Stimulated activated CD4-positive, alpha-beta T cell treated with anti-CD3 and anti-CD28 coated beads, TNF-alpha, amount 100 ng/mL, for 24 hours (primary cell): ENCODE data around the gene LMO7.

Experiments used
- DNase-seq, 3 experiments: peaks; one replicate each; pipeline ENCODE4 v3.0.0-alpha.2; 2020; ENCODE audit warnings: low read depth in 3 of 3

The LMO7 gene

GRCh38 chr13:75843074-75843473 lies 206.9 kb downstream of the LMO7 start:
- no peak for DNase-seq

DNA sequence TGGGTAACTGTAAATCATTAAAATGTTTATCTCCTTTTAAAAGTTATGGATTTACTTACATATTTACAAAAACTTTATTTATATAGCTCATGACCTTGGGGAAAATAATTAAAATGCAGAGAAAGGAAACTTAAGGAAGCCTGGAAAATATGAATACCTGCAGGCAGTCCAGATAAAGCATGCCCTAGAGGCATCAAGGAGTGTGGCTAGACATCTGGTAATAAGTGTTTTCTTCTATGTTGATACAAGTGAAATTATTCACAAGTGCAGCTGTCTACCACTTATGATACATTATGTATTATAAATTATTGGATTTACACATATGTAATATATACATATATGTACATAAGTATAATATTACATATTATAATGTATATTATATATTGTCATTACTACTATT lies 207.9 kb downstream of the LMO7 start:
- no peak for DNase-seq

- no peak for DNase-seq
Observed at GRCh38 chr13:75847588-75847987, 211.5 kb downstream of the LMO7 start.

GRCh38 chr13:75850916-75851315 lies 214.8 kb downstream of the LMO7 start:
- no peak for DNase-seq

GRCh38 chr13:75855216-75855615 lies 219.1 kb downstream of the LMO7 start:
- DNase-seq, result no peak

DNA sequence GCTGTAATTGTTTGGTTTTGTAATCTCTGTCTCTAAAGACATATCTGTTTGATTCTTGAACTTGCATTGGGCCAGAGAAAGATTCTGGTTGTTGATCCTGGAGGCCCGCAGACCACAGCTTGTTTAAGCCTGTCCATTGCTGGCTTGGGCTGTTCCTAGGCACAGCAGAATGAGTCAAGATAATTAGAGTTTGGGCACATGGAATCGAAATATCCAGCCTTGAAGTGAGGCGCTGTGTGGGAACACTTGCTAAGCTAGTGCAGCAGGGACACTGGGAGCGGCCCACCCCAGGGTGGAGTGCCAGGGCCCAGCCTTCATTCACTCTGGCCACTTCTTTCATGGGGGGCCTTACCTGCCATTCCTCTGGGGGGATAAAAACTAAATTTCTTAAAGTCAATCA lies 219.7 kb downstream of the LMO7 start:
- no peak for DNase-seq

DNA sequence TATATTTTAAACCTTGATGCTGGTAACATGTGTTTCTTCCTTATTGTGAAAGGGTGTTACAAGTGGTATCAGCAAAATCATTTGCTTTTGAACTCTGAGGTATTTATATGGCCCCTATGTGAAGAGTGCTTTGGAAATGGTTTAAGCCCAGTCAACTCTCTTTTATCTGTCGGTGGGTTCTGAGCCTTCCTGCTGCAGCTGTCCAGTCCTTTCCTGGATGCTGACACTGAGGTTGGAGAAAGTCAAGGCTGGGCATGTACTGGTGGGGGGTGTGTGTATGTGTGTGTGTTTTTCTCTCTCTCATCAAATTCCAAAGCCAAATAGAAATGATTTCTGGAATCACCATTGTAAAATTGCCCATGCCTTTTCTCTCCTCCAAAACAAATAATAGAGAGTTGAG lies 221.2 kb downstream of the LMO7 start:
- no peak for DNase-seq

DNA sequence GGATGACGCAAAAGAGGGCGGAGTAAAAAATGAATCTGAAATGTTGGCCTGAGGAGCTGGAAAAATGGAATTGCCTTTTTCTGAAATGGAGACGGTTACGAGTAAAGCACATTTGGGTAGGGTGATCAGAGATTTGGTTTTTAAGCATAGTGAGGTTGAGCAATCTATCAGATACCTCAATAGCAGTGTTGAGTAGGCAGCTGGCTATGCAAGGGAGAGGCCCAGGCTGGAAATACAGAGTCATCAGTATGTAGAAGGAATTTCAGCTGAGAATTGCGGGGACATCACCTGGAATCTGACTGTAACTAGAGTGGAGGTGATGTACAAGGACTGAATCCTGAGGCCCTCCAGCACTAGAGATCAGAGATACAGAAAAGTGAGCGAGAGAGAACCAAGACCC lies 224.8 kb downstream of the LMO7 start:
- DNase-seq, result no peak

DNA sequence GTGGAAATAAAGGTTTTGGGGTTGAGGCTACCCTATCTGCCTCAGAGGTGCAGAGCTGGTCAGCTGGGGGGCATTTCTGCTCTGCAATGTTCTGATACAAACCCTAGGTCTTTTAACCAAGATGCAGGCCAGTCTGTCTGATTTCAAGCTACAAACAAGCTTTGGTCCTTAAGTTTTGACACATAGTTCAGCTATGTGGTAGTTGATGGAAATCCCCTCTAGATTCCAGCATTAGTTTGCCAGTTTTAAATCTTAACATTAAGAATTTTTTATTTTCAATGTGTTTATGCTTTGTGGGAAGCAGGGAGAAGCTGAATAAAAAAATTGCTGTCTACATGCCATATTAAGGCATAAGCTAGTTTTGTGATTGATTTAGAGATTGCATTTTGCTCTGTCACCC lies 225.7 kb downstream of the LMO7 start:
- DNase-seq, result no peak

DNA sequence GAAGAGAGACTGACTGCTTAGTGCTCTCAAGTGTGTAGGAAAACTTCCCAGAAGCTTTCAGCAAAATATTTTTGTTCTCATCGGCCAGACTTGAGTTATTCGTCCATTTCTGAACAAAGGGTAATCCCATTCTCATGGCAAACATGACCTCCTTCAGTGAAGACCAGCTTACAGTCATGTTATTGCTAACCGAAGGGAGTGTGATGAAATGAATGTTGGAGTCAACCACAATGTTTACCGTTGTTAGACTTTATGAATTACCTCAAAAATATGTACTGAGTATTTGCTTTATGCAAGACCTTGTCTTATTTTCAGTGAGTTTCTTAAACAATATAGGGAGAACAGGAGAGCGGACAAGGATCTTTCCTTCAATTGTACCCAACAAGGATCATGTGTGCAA lies 228.6 kb downstream of the LMO7 start:
- no peak for DNase-seq

DNA sequence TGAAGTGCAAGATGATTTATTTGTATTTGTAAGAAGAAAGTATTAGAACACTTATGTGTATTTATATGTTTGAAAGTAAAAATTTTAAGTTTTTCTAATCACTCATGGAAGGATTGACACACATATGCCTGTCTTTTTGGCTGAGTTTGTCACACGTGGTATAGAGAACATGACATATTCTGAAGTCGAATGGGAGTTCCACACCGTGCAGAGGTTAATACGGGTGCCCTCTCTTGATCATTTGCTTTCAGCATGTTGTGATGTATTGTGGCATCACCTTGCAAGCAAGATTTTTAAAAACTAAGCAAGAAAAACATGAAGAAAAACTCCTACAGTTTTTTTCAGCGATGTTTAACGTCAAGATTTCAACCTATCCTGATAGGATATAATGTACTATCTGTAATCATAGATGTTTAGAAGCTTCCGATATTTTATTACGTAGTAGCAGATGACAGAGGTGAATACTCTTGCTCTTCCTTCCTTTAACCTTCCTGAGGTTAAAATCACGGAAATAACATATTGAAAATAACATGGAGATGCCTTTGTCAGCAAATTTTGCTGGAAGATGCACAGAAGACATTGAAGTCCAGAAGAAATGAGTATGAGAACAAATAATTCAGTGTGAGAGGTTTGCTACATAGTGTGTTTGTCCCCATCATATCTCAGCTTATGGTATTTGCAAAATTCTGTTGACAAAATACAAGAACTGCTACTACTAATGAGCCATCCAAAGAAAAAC lies 231.4 kb downstream of the LMO7 start:
- no peak for DNase-seq

DNA sequence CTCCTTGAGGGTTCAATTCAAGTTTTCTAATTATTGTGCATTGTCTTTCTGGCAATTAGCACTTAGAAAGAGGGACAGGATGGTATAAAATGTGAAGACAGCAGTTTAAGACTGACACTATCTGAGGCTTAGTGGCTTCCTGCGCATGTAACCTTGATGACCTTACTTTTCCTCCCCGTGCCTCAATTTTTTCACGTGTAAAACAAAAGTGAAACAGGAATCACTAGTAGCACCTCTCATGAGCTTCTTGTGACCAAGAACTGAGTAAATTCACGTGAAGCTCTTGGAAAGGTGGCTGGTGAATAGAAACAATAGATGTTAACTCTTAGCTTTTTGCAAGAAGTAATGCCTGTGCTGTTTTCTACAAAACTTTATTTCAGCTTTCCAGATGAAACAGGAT lies 233.9 kb downstream of the LMO7 start:
- DNase-seq, result no peak

DNA sequence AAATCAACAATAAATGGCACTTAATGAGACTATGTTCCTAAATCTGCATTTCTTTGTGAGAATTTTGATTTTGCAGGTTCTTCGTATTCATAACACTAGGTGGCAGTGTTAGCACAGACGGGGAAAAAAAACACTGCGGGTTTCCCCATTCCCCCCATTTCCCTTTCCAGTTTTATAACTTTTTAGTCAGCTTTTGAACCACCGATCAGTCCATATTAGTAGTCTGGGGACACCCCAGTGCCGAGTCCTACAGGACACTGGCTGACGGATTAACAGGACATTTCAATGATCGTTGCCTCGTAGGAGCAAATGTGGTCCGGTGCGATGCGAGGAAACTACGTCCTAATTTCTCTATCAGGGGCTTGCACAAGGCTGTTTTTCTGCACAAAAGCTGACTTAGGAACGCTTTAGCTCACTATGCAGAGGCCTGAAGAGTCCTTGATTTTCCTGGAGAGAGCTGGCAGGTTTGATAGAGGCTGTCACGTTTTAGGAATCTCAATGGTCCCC lies 234.3 kb downstream of the LMO7 start:
- no peak for DNase-seq

GRCh38 chr13:75871059-75871458 lies 234.9 kb downstream of the LMO7 start:
- DNase-seq, result no peak

GRCh38 chr13:75872980-75873379 lies 236.8 kb downstream of the LMO7 start:
- no peak for DNase-seq

GRCh38 chr13:75873494-75873893 lies 237.4 kb downstream of the LMO7 start:
- no peak for DNase-seq

GRCh38 chr13:75875450-75875849 lies 239.3 kb downstream of the LMO7 start:
- DNase-seq, result no peak

DNA sequence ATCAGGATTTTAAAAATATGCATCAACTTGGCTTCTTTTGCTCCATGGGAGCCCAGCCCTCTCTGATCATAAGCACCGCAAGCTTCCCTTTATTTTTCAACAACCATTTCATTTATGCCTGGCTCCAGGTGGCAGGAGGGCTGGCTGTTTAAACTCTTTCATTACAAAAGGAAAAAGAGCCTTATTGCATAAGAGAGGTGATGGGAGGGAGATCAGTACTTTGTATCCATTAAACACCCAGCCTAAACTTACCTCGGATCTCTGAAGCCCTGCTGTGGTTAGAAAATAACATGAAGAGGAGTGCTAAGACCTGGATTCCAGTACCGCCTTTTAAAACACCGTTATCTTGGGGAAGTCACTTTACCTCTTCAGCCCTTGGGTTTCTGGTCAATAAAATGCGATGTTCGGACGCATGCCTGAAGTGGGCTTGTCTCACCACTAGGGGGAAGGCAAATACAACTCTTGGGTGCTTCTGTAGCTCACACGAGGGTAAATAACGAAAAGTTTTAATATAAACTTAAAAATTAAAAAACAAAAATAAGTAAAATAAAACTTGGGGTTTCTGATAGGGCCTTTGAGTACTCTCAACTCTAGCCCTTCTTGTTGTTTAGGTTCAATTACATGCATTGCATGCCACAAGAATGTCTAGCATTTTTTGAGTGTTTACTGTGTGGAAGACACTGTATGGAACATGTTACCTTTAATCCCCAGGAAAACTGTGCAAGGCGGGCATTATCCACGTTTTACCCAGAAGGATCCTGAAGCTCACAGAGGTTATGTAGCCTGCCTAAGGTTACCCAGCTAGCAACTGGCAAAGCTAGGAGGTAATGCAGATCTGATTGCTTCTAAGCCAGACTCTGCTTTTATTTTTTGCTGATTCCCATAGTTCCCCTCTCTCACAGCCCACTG lies 240.3 kb downstream of the LMO7 start:
- DNase-seq, result peak; percentile 3 to 40 (median 27)

DNA sequence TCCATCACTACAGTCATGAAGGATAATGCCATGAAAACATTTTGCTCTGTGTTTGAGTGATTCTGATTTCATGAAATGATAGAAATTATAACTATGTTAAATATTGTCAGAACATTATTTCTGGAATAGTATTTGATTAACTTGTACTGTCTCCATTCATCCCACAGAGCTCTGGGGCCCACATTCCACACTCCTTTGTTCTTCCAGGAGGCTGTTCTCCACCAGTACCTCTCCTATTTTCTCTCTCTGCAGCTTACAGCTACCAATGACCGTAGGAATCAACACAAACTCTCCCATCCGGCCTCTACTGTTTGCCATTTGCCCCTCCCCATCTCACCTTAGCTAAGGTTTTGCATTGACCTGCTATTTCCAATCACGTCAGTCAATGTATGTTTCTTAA lies 240.9 kb downstream of the LMO7 start:
- DNase-seq, result no peak

DNA sequence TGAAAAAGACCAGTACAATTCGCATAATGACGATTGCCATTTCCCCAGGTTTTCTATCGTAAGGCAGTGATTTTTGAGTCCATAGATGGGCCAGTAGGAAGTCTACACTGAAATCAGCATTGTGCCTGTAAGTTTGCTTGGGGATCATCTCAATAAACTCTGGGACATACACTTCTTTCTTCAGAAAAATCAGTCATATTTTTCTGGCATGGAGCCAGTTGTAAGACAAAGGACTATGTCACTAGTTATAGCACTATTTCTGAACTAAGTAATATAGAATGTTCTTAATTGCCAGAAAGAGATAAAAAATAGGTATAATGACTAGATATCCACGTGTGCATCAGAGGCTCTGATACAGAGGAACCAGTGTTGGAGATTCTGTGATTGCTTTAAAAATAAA lies 243.5 kb downstream of the LMO7 start:
- DNase-seq, result no peak

GRCh38 chr13:75881109-75881775 lies 245.1 kb downstream of the LMO7 start:
- DNase-seq, result no peak

DNA sequence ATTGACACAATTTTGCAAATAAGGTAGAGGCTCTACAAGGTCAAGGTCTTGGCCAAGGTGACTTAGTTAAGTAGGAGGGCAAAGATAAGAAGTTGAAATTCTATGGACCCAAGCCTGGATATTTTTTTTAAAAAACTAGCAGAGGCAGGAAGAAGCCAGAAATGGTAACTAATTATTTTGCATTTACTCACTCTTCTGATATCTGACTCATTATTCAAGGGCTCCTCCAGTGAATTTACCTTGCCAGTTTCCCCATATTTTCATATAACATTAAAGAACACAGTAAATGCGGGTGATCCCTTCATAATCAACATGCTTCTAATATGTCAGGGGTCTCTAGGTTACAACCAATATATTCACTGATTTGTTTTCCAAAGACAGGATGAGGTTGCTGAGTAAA lies 246.1 kb downstream of the LMO7 start:
- DNase-seq, result no peak
